HepG2 (cell line): ENCODE results near the gene SNAI1. TPM values are rescaled to one million over a fixed set of nuclear protein-coding genes. Genes with fewer than 3 reads are reported as not detected.

Experiments used
- ATRX ChIP-seq: sonication (generic); formaldehyde crosslinking; IDR thresholded peaks from 2 replicates; pipeline ENCODE4 v1.4.0; 2020; ENCODE audit warnings: missing genetic modification reagents, borderline replicate concordance
- CEBPG ChIP-seq: IDR thresholded peaks from 2 replicates; pipeline ENCODE4 v1.6.1; 2016
- CSRNP1 ChIP-seq: sonication (generic); formaldehyde crosslinking; IDR thresholded peaks from 2 replicates; pipeline ENCODE4 v1.8.1; 2023; ENCODE audit warnings: mild to moderate bottlenecking, missing genetic modification reagents
- GPN1 ChIP-seq: sonication (generic); formaldehyde crosslinking; IDR thresholded peaks from 2 replicates; pipeline ENCODE4 v1.5.1; 2020; ENCODE audit warnings: missing genetic modification reagents, borderline replicate concordance
- HNF1A ChIP-seq, 2 experiments: sonication (generic) in 1 of 2; formaldehyde crosslinking in 1 of 2; IDR thresholded peaks; 2 replicates each; pipeline versions ENCODE4 v1.4.0 to v1.6.1; 2016 to 2020; ENCODE audit warnings: borderline replicate concordance in 1 of 2, low read depth in 1 of 2, mild to moderate bottlenecking in 1 of 2, missing genetic modification reagents in 1 of 2
- ISL2 ChIP-seq: sonication (generic); formaldehyde crosslinking; IDR thresholded peaks from 2 replicates; pipeline ENCODE4 v1.5.0; 2020; ENCODE audit warnings: missing genetic modification reagents
- KAT2B ChIP-seq: fragments of 150-350 bp; IDR thresholded peaks from 2 replicates; pipeline ENCODE4 v1.6.1; 2014; ENCODE audit warnings: low read depth, low read length, borderline replicate concordance
- KLF11 ChIP-seq: IDR thresholded peaks from 2 replicates; pipeline ENCODE4 v1.6.1; 2016; ENCODE audit warnings: missing compliant biosample characterization
- LRRFIP1 ChIP-seq: sonication (generic); formaldehyde crosslinking; conservative IDR thresholded peaks from 2 replicates; pipeline ENCODE4 v1.4.0; 2020; ENCODE audit warnings: missing genetic modification reagents
- NFATC3 ChIP-seq: sonication (generic); formaldehyde crosslinking; IDR thresholded peaks from 2 replicates; pipeline ENCODE4 v1.5.1; 2020; ENCODE audit warnings: mild to moderate bottlenecking, missing genetic modification reagents
- POGK ChIP-seq: sonication (generic); formaldehyde crosslinking; conservative IDR thresholded peaks from 2 replicates; pipeline ENCODE4 v1.8.0; 2022; ENCODE audit warnings: mild to moderate bottlenecking, moderate library complexity, missing genetic modification reagents
- SAFB2 ChIP-seq: sonication (generic); formaldehyde crosslinking; IDR thresholded peaks from 2 replicates; pipeline ENCODE4 v1.5.1; 2020; ENCODE audit warnings: missing genetic modification reagents, low read depth, mild to moderate bottlenecking, borderline replicate concordance
- TERF1 ChIP-seq: sonication (generic); formaldehyde crosslinking; IDR thresholded peaks from 2 replicates; pipeline ENCODE4 v1.8.0; 2022; ENCODE audit warnings: mild to moderate bottlenecking, missing genetic modification reagents, moderate library complexity
- TIGD3 ChIP-seq: sonication (generic); formaldehyde crosslinking; IDR thresholded peaks from 2 replicates; pipeline ENCODE4 v1.5.1; 2020; ENCODE audit warnings: mild to moderate bottlenecking, missing genetic modification reagents, borderline replicate concordance
- ZBTB21 ChIP-seq: sonication (generic); formaldehyde crosslinking; IDR thresholded peaks from 2 replicates; pipeline ENCODE4 v1.4.0; 2020; ENCODE audit warnings: missing genetic modification reagents
- ZNF260 ChIP-seq: sonication (generic); formaldehyde crosslinking; IDR thresholded peaks from 2 replicates; pipeline ENCODE4 v1.4.0; 2020; ENCODE audit warnings: missing genetic modification reagents, low read depth, mild to moderate bottlenecking, borderline replicate concordance
- ZNF547 ChIP-seq: sonication (generic); formaldehyde crosslinking; IDR thresholded peaks from 2 replicates; pipeline ENCODE4 v1.5.1; 2020; ENCODE audit warnings: mild to moderate bottlenecking, missing genetic modification reagents
- polyA plus RNA-seq, 8 experiments: library from polyadenylated mRNA; depleted of rRNA in 3 of 8; stranded (reverse) in 7 of 8; unstranded in 1 of 8; fragments of >200 nt; fragmentation: Illumina TruSeq in 4 of 8; extraction: Trizol in 4 of 8; gene quantifications; 2 replicates each; pipeline versions ENCODE4 v1.2.1 to v1.2.3, GENCODE V29; 2011 to 2016; ENCODE audit warnings: low read depth in 4 of 8, missing spikeins in 1 of 8, mixed read lengths in 1 of 8; ENCODE audit not compliant: insufficient read depth in 1 of 8
- total RNA-seq, 5 experiments: library from RNA; depleted of rRNA; stranded (reverse); fragments of >200 nt; fragmentation: Illumina TruSeq; extraction: Trizol; gene quantifications; 2 replicates each; pipeline ENCODE4 v1.2.3, GENCODE V29; 2016; ENCODE audit warnings: low read depth in 1 of 5

SNAI1 gene
- total and polyA plus RNA-seq, 2 of the 13 experiments (the other 11 are each of a cell fraction or from before 2014, with no cell fraction given): 1.3 to 1.4 TPM

GRCh38 chr20:49982072-49982345, 771 bp upstream of the SNAI1 start (continued):
- TF ChIP-seq SAFB2 (CRISPR knock-in tag): no peak
- no peak for TF ChIP-seq ATRX (CRISPR knock-in tag)
- no peak for TF ChIP-seq ZBTB21
- no peak for TF ChIP-seq KAT2B
- TF ChIP-seq HNF1A (IDR thresholded peaks at IDR 0.05; ENCODE audit: low read depth): no peak
- no peak for TF ChIP-seq HNF1A (CRISPR knock-in tag; IDR thresholded peaks at IDR 0.05; ENCODE audit: borderline replicate concordance)
- no peak for TF ChIP-seq POGK (CRISPR knock-in tag)
- TF ChIP-seq LRRFIP1 (CRISPR knock-in tag): no peak
- 0 out of 2 replicates have a peak, but pooled peaks have one; percentile 8 for TF ChIP-seq TIGD3 (CRISPR knock-in tag)
- peak; percentile 78; the same call in 1 of the 2 replicates for TF ChIP-seq CSRNP1 (CRISPR knock-in tag)
- TF ChIP-seq ZNF260 (CRISPR knock-in tag): no peak
- no peak for TF ChIP-seq TERF1 (CRISPR knock-in tag)
- no peak for TF ChIP-seq ZNF547 (CRISPR knock-in tag)
- TF ChIP-seq NFATC3 (CRISPR knock-in tag): peak; percentile 99
- TF ChIP-seq GPN1 (CRISPR knock-in tag): no peak
- TF ChIP-seq CEBPG (CRISPR knock-in tag): no peak
- TF ChIP-seq KLF11 (CRISPR knock-in tag): no peak
- no peak for TF ChIP-seq ISL2 (CRISPR knock-in tag)
